Measurements from ENCODE around the gene TRIM17. TPM values are rescaled to one million over a fixed set of nuclear protein-coding genes. Genes with fewer than 3 reads are reported as not detected.

The TRIM17 gene
- polyA plus RNA-seq, 1 donor (not counting 4 experiments of a cell fraction or from before 2014, with no cell fraction given): 0.24 TPM

GRCh38 chr1:228358764-228359612 is 57.7 kb downstream of the TRIM17 start:
- Histone ChIP-seq H4K20me1 (ENCODE audit: control insufficient read depth, extremely low read depth, insufficient read depth, low read length) (no peaks in the 10 kb centered on the region), H3K9me3 (ENCODE audit: control insufficient read depth, low read depth, low read length) (no peaks in the 10 kb centered on the region), H3K4me3 (ENCODE audit: control insufficient read depth in 2 of 3, extremely low read depth in 1 of 3, insufficient read depth in 2 of 3, low read depth in 1 of 3, low read length in 3 of 3) (no peak overlapping the region), H3K9ac (ENCODE audit: control insufficient read depth, extremely low read depth, insufficient read depth, low read length) (no peak overlapping the region), H3K27me3 (ENCODE audit: control insufficient read depth, extremely low read depth, insufficient read depth, low read length) (no peaks in the 10 kb centered on the region), H3K79me2 (ENCODE audit: control insufficient read depth, insufficient read depth, low read length) (no peaks in the 10 kb centered on the region), H3K4me2 (ENCODE audit: control insufficient read depth, extremely low read depth, insufficient read depth, low read depth, low read length) (no peak overlapping the region), H3K36me3 (ENCODE audit: control insufficient read depth in 2 of 2, extremely low read depth in 1 of 2, insufficient read depth in 2 of 2, low read length in 2 of 2) (no peaks in the 10 kb centered on the region), H3K9me1 (ENCODE audit: control insufficient read depth, extremely low read depth, insufficient read depth, low read length) (peaks cover 2% of the 10 kb centered on the region), H3K27ac (ENCODE audit: control insufficient read depth, insufficient read depth, low read length) (no peak overlapping the region), H2AFZ (ENCODE audit: control insufficient read depth, low read length) (no peak overlapping the region), H3K4me1 (ENCODE audit: control insufficient read depth, extremely low read depth, insufficient read depth, low read length) (peaks cover 3% of the 10 kb centered on the region)
- no peak for DNase-seq (ENCODE audit: low read depth, low spot score)
- TF ChIP-seq EZH2 (IDR thresholded peaks at IDR 0.05; ENCODE audit: low read length): no peak
- TF ChIP-seq CTCF (optimal IDR thresholded peaks at IDR 0.05 in 1 of 3, IDR thresholded peaks at IDR 0.05 in 1 of 3, conservative IDR thresholded peaks at IDR 0.05 in 1 of 3; ENCODE audit: extremely low read depth in 1 of 3, insufficient read depth in 2 of 3, low read length in 3 of 3): no peak
- dilution Hi-C loops (cut with MboI; ENCODE audit: extremely low pct_ligation_motif_present, low sequenced_read_pairs): no loop called here
- FAIRE-seq: no peak

GRCh38 chr1:228358039-228358763 is 58.5 kb downstream of the TRIM17 start:
- H3K9me1 ChIP-seq (ENCODE audit: control insufficient read depth, extremely low read depth, insufficient read depth, low read length): peaks cover 3% of the 10 kb centered on the region
- H3K36me3 ChIP-seq (ENCODE audit: control insufficient read depth in 2 of 2, extremely low read depth in 1 of 2, insufficient read depth in 2 of 2, low read length in 2 of 2): no peaks in the 10 kb centered on the region
- H4K20me1 ChIP-seq (ENCODE audit: control insufficient read depth, extremely low read depth, insufficient read depth, low read length): no peaks in the 10 kb centered on the region
- H3K4me3 ChIP-seq (ENCODE audit: control insufficient read depth in 2 of 3, extremely low read depth in 1 of 3, insufficient read depth in 2 of 3, low read depth in 1 of 3, low read length in 3 of 3): no peak overlapping the region
- no peaks in the 10 kb centered on the region for H3K79me2 ChIP-seq (ENCODE audit: control insufficient read depth, insufficient read depth, low read length)
- no peak overlapping the region for H2AFZ ChIP-seq (ENCODE audit: control insufficient read depth, low read length)
- TF ChIP-seq EZH2 (IDR thresholded peaks at IDR 0.05; ENCODE audit: low read length): no peak
- TF ChIP-seq CTCF (optimal IDR thresholded peaks at IDR 0.05 in 1 of 3, IDR thresholded peaks at IDR 0.05 in 1 of 3, conservative IDR thresholded peaks at IDR 0.05 in 1 of 3; ENCODE audit: extremely low read depth in 1 of 3, insufficient read depth in 2 of 3, low read length in 3 of 3): no peak
- dilution Hi-C loops (cut with MboI; ENCODE audit: extremely low pct_ligation_motif_present, low sequenced_read_pairs): no loop called here
- no peak for DNase-seq (ENCODE audit: low read depth, low spot score)
- H3K27ac ChIP-seq (ENCODE audit: control insufficient read depth, insufficient read depth, low read length): no peak overlapping the region
- H3K27me3 ChIP-seq (ENCODE audit: control insufficient read depth, extremely low read depth, insufficient read depth, low read length): no peaks in the 10 kb centered on the region
- H3K4me2 ChIP-seq (ENCODE audit: control insufficient read depth, extremely low read depth, insufficient read depth, low read depth, low read length): no peak overlapping the region
- no peak overlapping the region for H3K9ac ChIP-seq (ENCODE audit: control insufficient read depth, extremely low read depth, insufficient read depth, low read length)
- no peaks in the 10 kb centered on the region for H3K9me3 ChIP-seq (ENCODE audit: control insufficient read depth, low read depth, low read length)
- FAIRE-seq: peak; percentile 60
- H3K4me1 ChIP-seq (ENCODE audit: control insufficient read depth, extremely low read depth, insufficient read depth, low read length): peaks cover 8% of the 10 kb centered on the region

Small RNA genes within 50 kb of the gene (small RNA-seq; reads per million reads assigned to genes)
- 0 reads per million in 3 experiments for gene MIR4666A (ENCODE audit: insufficient read length in 3 of 3, low read depth in 3 of 3, low replicate concordance in 1 of 3)

Other genes with a start within 250 kb of the TRIM17 start
- 1.6 to 3.5 TPM (median 1.8 TPM) in 3 replicates for gene OBSCN, start 208.8 kb downstream of the TRIM17 start, polyA plus RNA-seq
- 9.9 to 14.8 TPM (median 11.8 TPM) in 3 replicates for gene TRIM11, start 10.0 kb downstream of the TRIM17 start, polyA plus RNA-seq
- 37.2 to 65.8 TPM (median 51.6 TPM) in 3 replicates for gene RNF187, start 70.5 kb upstream of the TRIM17 start, polyA plus RNA-seq